KMS-11 (cell line): ENCODE results near the gene MGAT4B.

Experiments
- H2AFZ ChIP-seq: fragments of 200-600 bp; sonication (generic); 2 replicates; pipeline ENCODE4 v1.6.1; 2016; ENCODE audit warnings: antibody characterized with exemption, mixed run types, low read depth
- H3K27ac ChIP-seq: fragments of 200-600 bp; sonication (generic); 2 replicates; pipeline ENCODE4 v1.6.1; 2016; ENCODE audit warnings: mild to moderate bottlenecking, mixed run types
- H3K27me3 ChIP-seq: fragments of 200-600 bp; sonication (generic); 2 replicates; pipeline ENCODE4 v1.6.1; 2017; ENCODE audit warnings: mild to moderate bottlenecking, low read depth, mixed run types, moderate library complexity; ENCODE audit not compliant: insufficient read depth
- H3K36me3 ChIP-seq: fragments of 200-600 bp; sonication (generic); 2 replicates; pipeline ENCODE4 v1.6.1; 2017; ENCODE audit warnings: mild to moderate bottlenecking, mixed run types; ENCODE audit not compliant: insufficient read depth
- H3K4me1 ChIP-seq: fragments of 200-600 bp; sonication (generic); 2 replicates; pipeline ENCODE4 v1.6.1; 2016; ENCODE audit warnings: mild to moderate bottlenecking, low read depth, mixed run types; ENCODE audit not compliant: poor library complexity, severe bottlenecking
- H3K4me2 ChIP-seq: fragments of 200-600 bp; sonication (generic); 2 replicates; pipeline ENCODE4 v1.7.0; 2016; ENCODE audit warnings: mild to moderate bottlenecking, mixed run types
- H3K4me3 ChIP-seq: fragments of 200-600 bp; sonication (generic); IDR thresholded peaks from 2 replicates; pipeline ENCODE4 v1.6.1; 2017; ENCODE audit warnings: low read depth, low read length, mixed read lengths; ENCODE audit not compliant: insufficient read depth
- H3K79me2 ChIP-seq: fragments of 200-600 bp; sonication (generic); 2 replicates; pipeline ENCODE4 v1.6.1; 2016; ENCODE audit warnings: low read depth, mixed run types; ENCODE audit not compliant: insufficient read depth
- H3K9ac ChIP-seq: fragments of 200-600 bp; sonication (generic); 2 replicates; pipeline ENCODE4 v1.6.1; 2016; ENCODE audit warnings: mild to moderate bottlenecking, mixed run types
- H4K20me1 ChIP-seq: fragments of 200-600 bp; sonication (generic); 2 replicates; pipeline ENCODE4 v1.6.1; 2016; ENCODE audit warnings: mild to moderate bottlenecking, mixed run types; ENCODE audit not compliant: insufficient read depth
- TF ChIP-seq, protein P1 (sequence below): fragments of 200-600 bp; sonication (generic); conservative IDR thresholded peaks from 2 replicates; pipeline ENCODE4 v1.6.1; 2017; ENCODE audit warnings: low read depth, mild to moderate bottlenecking, antibody characterized with exemption, low read length, moderate library complexity, mixed read lengths

MGAT4B gene

DNA sequence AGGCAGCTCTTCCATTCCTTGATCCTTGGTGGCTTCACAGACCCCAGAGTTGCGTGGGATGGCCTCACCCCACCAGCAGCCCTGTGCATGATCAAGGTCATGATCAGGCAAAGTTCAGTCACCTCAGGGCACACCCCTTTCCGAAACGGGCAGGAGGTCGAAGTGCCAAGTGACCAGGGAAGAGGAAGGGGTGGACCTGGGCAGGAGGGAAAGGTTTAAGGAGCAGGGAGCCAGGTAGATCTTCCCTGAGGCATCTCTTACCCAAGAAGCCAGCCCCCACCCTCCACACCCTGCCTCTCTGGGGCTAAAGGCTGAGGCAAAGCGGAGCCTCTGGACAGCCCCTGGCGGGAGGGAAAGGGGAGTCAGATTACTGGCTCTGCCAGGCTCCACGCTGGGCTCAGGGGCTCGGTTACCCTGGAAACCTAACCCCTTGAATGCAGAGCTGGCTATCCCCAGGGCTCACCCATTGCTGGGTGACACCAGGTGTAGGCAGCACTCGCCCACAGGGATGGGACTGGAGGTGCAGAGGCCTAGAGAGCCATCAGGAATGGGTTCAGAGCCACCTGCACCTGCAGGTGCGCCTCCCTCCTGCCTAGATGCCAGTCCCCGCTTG, 3.6 kb downstream of the MGAT4B start:
- Histone ChIP-seq H4K20me1 (no peaks in the 10 kb centered on the region), H2AFZ (no peak overlapping the region), H3K27ac (no peak overlapping the region), H3K27me3 (no peaks in the 10 kb centered on the region), H3K4me1 (peaks cover 6% of the 10 kb centered on the region), H3K36me3 (no peaks in the 10 kb centered on the region), H3K9ac (no peak overlapping the region), H3K4me3 (no peak overlapping the region), H3K79me2 (peaks cover 18% of the 10 kb centered on the region; the same call in 1 of the 2 replicates), H3K4me2 (no peak overlapping the region)
- TF ChIP-seq, protein P1, sequence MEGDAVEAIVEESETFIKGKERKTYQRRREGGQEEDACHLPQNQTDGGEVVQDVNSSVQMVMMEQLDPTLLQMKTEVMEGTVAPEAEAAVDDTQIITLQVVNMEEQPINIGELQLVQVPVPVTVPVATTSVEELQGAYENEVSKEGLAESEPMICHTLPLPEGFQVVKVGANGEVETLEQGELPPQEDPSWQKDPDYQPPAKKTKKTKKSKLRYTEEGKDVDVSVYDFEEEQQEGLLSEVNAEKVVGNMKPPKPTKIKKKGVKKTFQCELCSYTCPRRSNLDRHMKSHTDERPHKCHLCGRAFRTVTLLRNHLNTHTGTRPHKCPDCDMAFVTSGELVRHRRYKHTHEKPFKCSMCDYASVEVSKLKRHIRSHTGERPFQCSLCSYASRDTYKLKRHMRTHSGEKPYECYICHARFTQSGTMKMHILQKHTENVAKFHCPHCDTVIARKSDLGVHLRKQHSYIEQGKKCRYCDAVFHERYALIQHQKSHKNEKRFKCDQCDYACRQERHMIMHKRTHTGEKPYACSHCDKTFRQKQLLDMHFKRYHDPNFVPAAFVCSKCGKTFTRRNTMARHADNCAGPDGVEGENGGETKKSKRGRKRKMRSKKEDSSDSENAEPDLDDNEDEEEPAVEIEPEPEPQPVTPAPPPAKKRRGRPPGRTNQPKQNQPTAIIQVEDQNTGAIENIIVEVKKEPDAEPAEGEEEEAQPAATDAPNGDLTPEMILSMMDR = no peak

DNA sequence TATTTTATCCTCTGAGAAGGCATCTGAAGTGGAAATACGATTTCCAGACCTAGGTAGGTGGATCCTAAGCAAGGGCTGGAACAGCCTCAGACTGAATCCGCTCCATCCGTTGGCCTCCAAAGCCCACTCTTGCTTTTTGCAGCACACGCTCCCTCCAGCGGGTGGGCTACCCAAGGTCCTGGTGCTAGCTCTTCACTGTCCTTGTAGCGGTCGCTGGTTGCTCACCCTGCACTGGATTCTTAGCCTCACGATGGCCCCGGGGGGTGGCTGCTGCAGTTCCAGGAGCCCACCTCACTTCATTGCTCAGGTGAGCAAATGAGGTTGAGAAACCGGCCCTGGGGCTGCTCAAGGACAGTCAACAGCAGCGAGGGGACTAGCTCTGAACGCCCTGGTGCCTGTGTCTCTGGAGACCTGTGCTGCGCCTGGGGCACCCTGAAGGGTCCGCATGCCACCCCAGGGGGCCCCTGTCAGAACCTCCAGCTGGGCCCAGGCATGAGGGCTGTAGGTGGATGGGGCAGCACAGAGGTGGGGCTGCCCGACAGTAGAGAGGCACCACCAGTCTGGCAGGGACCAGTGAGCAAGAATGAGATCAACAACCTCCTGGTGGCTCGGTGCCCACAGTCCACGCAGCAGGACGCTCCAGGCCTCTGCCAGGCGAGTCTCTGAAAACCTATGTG, 4.3 kb downstream of the MGAT4B start:
- Histone ChIP-seq H3K9ac (no peak overlapping the region), H4K20me1 (no peaks in the 10 kb centered on the region), H3K79me2 (peaks cover 18% of the 10 kb centered on the region; the same call in 1 of the 2 replicates), H3K36me3 (no peaks in the 10 kb centered on the region), H3K4me3 (no peak overlapping the region), H3K4me1 (peaks cover 6% of the 10 kb centered on the region), H2AFZ (no peak overlapping the region), H3K4me2 (no peak overlapping the region), H3K27me3 (no peaks in the 10 kb centered on the region), H3K27ac (no peak overlapping the region)
- TF ChIP-seq, protein P1 = no peak

DNA sequence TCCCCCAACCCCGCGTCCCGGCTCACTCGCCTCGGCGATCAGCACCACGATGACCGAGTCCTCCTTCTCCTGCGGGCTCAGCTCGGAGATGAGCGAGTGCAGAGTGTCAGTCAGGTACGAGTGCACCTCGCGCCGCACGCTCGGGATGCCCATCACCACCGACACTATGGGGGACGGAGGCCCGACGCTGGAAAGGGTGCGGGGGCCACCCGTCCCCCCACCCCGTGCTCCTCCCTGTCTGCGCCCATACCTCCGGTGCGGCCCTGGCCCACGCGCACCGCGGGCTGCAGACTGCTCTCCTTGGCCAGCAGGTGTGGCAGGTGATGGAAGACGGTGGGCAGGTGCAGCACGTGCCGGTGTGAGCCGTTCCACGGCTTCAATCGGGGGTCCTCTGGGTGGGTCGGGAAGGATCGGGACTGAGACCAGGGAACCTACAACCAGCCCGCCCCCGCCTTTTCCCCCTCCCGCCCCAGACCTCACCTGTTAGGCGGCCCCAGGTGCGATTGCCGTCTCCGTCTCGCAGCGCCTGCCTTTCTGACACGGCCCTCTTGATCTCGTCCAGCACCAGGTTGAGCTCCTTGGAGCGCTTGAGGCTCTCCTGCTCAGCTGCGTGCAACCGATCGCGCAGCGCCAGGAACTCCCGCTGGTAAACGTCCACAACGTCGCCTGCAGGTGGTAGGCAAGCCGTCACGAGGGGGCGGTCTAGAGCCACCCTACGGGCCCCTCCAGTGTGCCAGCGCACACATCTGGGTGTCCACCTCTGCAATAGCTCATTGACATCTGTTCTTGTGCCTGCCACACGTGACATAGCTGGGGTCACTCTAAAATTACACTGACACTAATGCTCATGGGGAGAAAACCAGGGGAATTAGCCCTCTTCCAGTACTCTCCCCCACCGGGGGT, 5.1 kb downstream of the MGAT4B start:
- H3K27ac ChIP-seq = no peak overlapping the region
- H3K27me3 ChIP-seq = no peaks in the 10 kb centered on the region
- H3K36me3 ChIP-seq = no peaks in the 10 kb centered on the region
- H3K4me1 ChIP-seq = peaks cover 6% of the 10 kb centered on the region
- no peak overlapping the region for H2AFZ ChIP-seq
- H3K79me2 ChIP-seq = peaks cover 18% of the 10 kb centered on the region; the same call in 1 of the 2 replicates
- H3K4me3 ChIP-seq = no peak overlapping the region
- TF ChIP-seq, protein P1 = no peak
- no peak overlapping the region for H3K9ac ChIP-seq
- no peaks in the 10 kb centered on the region for H4K20me1 ChIP-seq
- no peak overlapping the region for H3K4me2 ChIP-seq

DNA sequence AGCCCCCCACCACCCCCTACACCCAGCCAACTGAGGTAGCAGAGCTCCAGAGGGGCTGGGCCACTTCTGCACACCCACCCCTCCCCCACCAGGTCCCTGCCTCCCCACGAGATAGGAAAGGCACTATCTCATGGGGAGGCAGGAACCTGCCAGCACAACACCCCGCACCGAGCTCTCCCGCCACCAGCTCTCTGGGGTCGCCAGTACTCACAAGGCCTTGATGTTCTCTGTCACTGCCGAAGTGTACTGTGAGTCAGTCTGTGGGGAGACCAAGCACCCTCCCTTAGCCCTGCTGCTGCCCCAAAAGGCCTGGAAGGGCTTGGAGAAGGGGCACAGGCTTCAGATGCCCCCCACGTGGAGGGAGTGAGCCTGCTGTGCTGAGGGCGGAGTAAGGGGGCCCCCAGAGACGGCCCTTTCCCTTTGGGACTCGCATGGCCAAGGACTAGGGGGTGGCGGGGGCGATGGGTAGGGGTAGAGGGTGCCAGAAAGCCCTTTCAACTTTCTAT, 5.9 kb downstream of the MGAT4B start:
- H3K4me3 ChIP-seq = no peak overlapping the region
- H3K27me3 ChIP-seq = no peaks in the 10 kb centered on the region
- H3K4me2 ChIP-seq = no peak overlapping the region
- no peak overlapping the region for H3K27ac ChIP-seq
- peaks cover 18% of the 10 kb centered on the region; the same call in 1 of the 2 replicates for H3K79me2 ChIP-seq
- no peak overlapping the region for H2AFZ ChIP-seq
- TF ChIP-seq, protein P1 = no peak
- no peaks in the 10 kb centered on the region for H3K36me3 ChIP-seq
- H4K20me1 ChIP-seq = no peaks in the 10 kb centered on the region
- H3K4me1 ChIP-seq = peaks cover 6% of the 10 kb centered on the region
- no peak overlapping the region for H3K9ac ChIP-seq
